Left cardiac atrium (tissue), 4 donors: ENCODE data around the gene ARFRP1. TPM values are rescaled to one million over a fixed set of nuclear protein-coding genes. Genes with fewer than 3 reads are reported as not detected.
"Not testable (repeated sequence)": the region's sequence is repeated elsewhere in the genome, so short reads cannot be mapped to it uniquely, and the experiment has no call there.

Experiments used
- ATAC-seq, 2 donors: fragments of 200-7000 bp; cut with Tn5 transposase; one replicate each; pipeline ENCODE4 v1.9.1; 2020; ENCODE audit warnings: mild to moderate bottlenecking in 2 of 2, moderate library complexity in 2 of 2
- DNase-seq: peaks from one replicate; pipeline ENCODE4 v3.0.0-alpha.2; 2020
- intact Hi-C, 2 donors: fragments of 100-400 bp; cut with DNase I; formaldehyde crosslinking; loops; one replicate each; pipeline versions ENCODE4 v1.14.1 to v1.15.1; 2022 to 2023
- total RNA-seq, 2 donors: library from RNA; stranded (reverse); fragmentation: NEBNext Ultra II Directional; extraction: Animal tissue kit (Norgen Biotek cat#: 25700); gene quantifications; one replicate each; pipeline ENCODE4 v1.2.1, GENCODE V29; 2021
- donor health status: DM: no; HTN: yes; CAD: no.
- donor health status: DM: no; HTN: yes; CAD: no; lungs with severe emphysema.
- donor health status: DM: yes; HTN: yes; CAD: no.
- donor health status: Dilated cardiomyopathy.

The ARFRP1 gene
- total RNA-seq, 2 donors from 2014 or later, result 36.8 to 44.9 TPM

- DNase-seq (no peak), ATAC-seq (peak; percentile 19 to 76)
- intact Hi-C loops, result no loop called here
Observed at GRCh38 chr20:63664861-63665594, 42.7 kb downstream of the ARFRP1 start.

- ATAC-seq (no peak), DNase-seq (no peak)
- intact Hi-C loops, result no loop called here
Observed at GRCh38 chr20:63664143-63664851, 43.5 kb downstream of the ARFRP1 start.

- no peak for ATAC-seq
- no peak for DNase-seq
- intact Hi-C loops, result no loop called here
Observed at GRCh38 chr20:63663332-63664066, 44.3 kb downstream of the ARFRP1 start.

GRCh38 chr20:63662813-63663189 is 45.0 kb downstream of the ARFRP1 start:
- intact Hi-C loops, result no loop called here
- ATAC-seq (no peak), DNase-seq (no peak)

GRCh38 chr20:63661959-63662812 is 45.6 kb downstream of the ARFRP1 start:
- no peak for DNase-seq
- ATAC-seq, result no peak
- intact Hi-C loops, result no loop called here

- intact Hi-C loops, result no loop called here
- DNase-seq, result no peak
Observed at GRCh38 chr20:63661108-63661507, 46.7 kb downstream of the ARFRP1 start.

GRCh38 chr20:63660622-63661021 is 47.2 kb downstream of the ARFRP1 start:
- ATAC-seq, result no peak
- intact Hi-C loops, result no loop called here
- no peak for DNase-seq

More at GRCh38 chr20:63661108-63661507, 46.7 kb downstream of the ARFRP1 start:
- no peak for ATAC-seq

GRCh38 chr20:63660174-63660573 is 47.6 kb downstream of the ARFRP1 start:
- DNase-seq, ATAC-seq, intact Hi-C loops: not testable (repeated sequence)

- DNase-seq (no peak), ATAC-seq (no peak)
- intact Hi-C loops, result no loop called here
Observed at GRCh38 chr20:63659370-63659769, 48.4 kb downstream of the ARFRP1 start.

- ATAC-seq (peak; percentile 39 to 44), DNase-seq (no peak)
- intact Hi-C loops, result loop anchor here in 1 of 2 donors (1.0 kb wide), 1 partner anchor 49 kb away; the partner anchor contains the start of gene ARFRP1
Observed at GRCh38 chr20:63658749-63659187, 49.0 kb downstream of the ARFRP1 start.

GRCh38 chr20:63657937-63658748 is 49.6 kb downstream of the ARFRP1 start, which contains the start of gene RTEL1:
TSS of gene RTEL1 (plus strand) at chr20:63658312. CDS start at chr20:63659403, 1,091 bp downstream.
- ATAC-seq (peak; percentile 95), DNase-seq (peak; percentile 94)
- intact Hi-C loops, result loop anchor here in 1 of 2 donors (1.0 kb wide), 1 partner anchor 49 kb away; the partner anchor contains the start of gene ARFRP1

GRCh38 chr20:63657260-63657936 is 50.4 kb downstream of the ARFRP1 start:
- intact Hi-C loops, result no loop called here
- DNase-seq (no peak), ATAC-seq (no peak)

- intact Hi-C loops, result no loop called here
- ATAC-seq, result no peak
- no peak for DNase-seq
Observed at GRCh38 chr20:63656451-63656850, 51.3 kb downstream of the ARFRP1 start.

GRCh38 chr20:63655249-63655648 is 52.5 kb downstream of the ARFRP1 start:
- intact Hi-C loops, result no loop called here
- ATAC-seq (no peak), DNase-seq (no peak)

- ATAC-seq (no peak), DNase-seq (no peak)
- intact Hi-C loops, result no loop called here
Observed at GRCh38 chr20:63653974-63654668, 53.7 kb downstream of the ARFRP1 start.

- ATAC-seq, result peak; percentile 75 to 83
- DNase-seq, result peak; percentile 90
- intact Hi-C loops, result no loop called here
Observed at GRCh38 chr20:63653041-63653973, 54.5 kb downstream of the ARFRP1 start, which contains the start of gene STMN3. TSS of gene STMN3 (minus strand) at chr20:63653424. CDS start at chr20:63653345, 79 bp downstream.
